HepG2 (cell line): ENCODE measurements around the gene CST3. TPM values are rescaled to one million over a fixed set of nuclear protein-coding genes. Genes with fewer than 3 reads are reported as not detected.

Experiments
- AHR ChIP-seq: IDR thresholded peaks from 2 replicates; pipeline ENCODE4 v1.6.1; 2018; ENCODE audit warnings: missing genetic modification reagents, missing compliant biosample characterization
- CBFB ChIP-seq: sonication (generic); formaldehyde crosslinking; IDR thresholded peaks from 2 replicates; pipeline ENCODE4 v1.4.0; 2020; ENCODE audit warnings: missing genetic modification reagents
- GLMP ChIP-seq: sonication (generic); formaldehyde crosslinking; IDR thresholded peaks from 2 replicates; pipeline ENCODE4 v1.9.0; 2021; ENCODE audit warnings: missing genetic modification reagents, mild to moderate bottlenecking, borderline replicate concordance
- HMG20A ChIP-seq: IDR thresholded peaks from 2 replicates; pipeline ENCODE4 v1.6.1; 2016; ENCODE audit warnings: borderline replicate concordance
- LRRFIP1 ChIP-seq: sonication (generic); formaldehyde crosslinking; conservative IDR thresholded peaks from 2 replicates; pipeline ENCODE4 v1.4.0; 2020; ENCODE audit warnings: missing genetic modification reagents
- MED8 ChIP-seq: sonication (generic); formaldehyde crosslinking; IDR thresholded peaks from 2 replicates; pipeline ENCODE4 v1.8.1; 2023; ENCODE audit warnings: mild to moderate bottlenecking, missing genetic modification reagents; ENCODE audit not compliant: insufficient replicate concordance
- RNF219 ChIP-seq: sonication (generic); formaldehyde crosslinking; IDR thresholded peaks from 2 replicates; pipeline ENCODE4 v1.5.0; 2020; ENCODE audit warnings: mild to moderate bottlenecking, missing genetic modification reagents
- SOX6 ChIP-seq, 2 experiments: fragments of 450-650 bp in 1 of 2; sonication (generic) in 1 of 2; formaldehyde crosslinking in 1 of 2; IDR thresholded peaks; 2 replicates each; pipeline versions ENCODE4 v1.4.0 to v1.6.1; 2017 to 2020; ENCODE audit warnings: antibody characterized with exemption in 1 of 2, mild to moderate bottlenecking in 1 of 2, missing genetic modification reagents in 1 of 2
- ZEB1 ChIP-seq: IDR thresholded peaks from 2 replicates; pipeline ENCODE4 v1.6.1; 2012; ENCODE audit warnings: mild to moderate bottlenecking, low read depth, inconsistent platforms; ENCODE audit not compliant: insufficient replicate concordance
- ZMAT5 ChIP-seq: sonication (generic); formaldehyde crosslinking; IDR thresholded peaks from 2 replicates; pipeline ENCODE4 v1.5.0; 2020; ENCODE audit warnings: mild to moderate bottlenecking, low read depth, missing genetic modification reagents, borderline replicate concordance
- ZNF230 ChIP-seq: sonication (generic); formaldehyde crosslinking; IDR thresholded peaks from 2 replicates; pipeline ENCODE4 v1.4.0; 2020; ENCODE audit warnings: mild to moderate bottlenecking, missing genetic modification reagents
- ZNF446 ChIP-seq: sonication (generic); formaldehyde crosslinking; IDR thresholded peaks from 2 replicates; pipeline ENCODE4 v1.5.0; 2020; ENCODE audit warnings: mild to moderate bottlenecking, missing genetic modification reagents
- ZNF878 ChIP-seq: sonication (generic); formaldehyde crosslinking; IDR thresholded peaks from 2 replicates; pipeline ENCODE4 v1.8.1; 2023; ENCODE audit warnings: mild to moderate bottlenecking, missing genetic modification reagents, moderate library complexity
- polyA plus RNA-seq, 8 experiments: library from polyadenylated mRNA; depleted of rRNA in 3 of 8; stranded (reverse) in 7 of 8; unstranded in 1 of 8; fragments of >200 nt; fragmentation: Illumina TruSeq in 4 of 8; extraction: Trizol in 4 of 8; gene quantifications; 2 replicates each; pipeline versions ENCODE4 v1.2.1 to v1.2.3, GENCODE V29; 2011 to 2016; ENCODE audit warnings: low read depth in 4 of 8, missing spikeins in 1 of 8, mixed read lengths in 1 of 8; ENCODE audit not compliant: insufficient read depth in 1 of 8
- total RNA-seq, 5 experiments: library from RNA; depleted of rRNA; stranded (reverse); fragments of >200 nt; fragmentation: Illumina TruSeq; extraction: Trizol; gene quantifications; 2 replicates each; pipeline ENCODE4 v1.2.3, GENCODE V29; 2016; ENCODE audit warnings: low read depth in 1 of 5
- TF ChIP-seq, protein P1 (sequence below): sonication (generic); formaldehyde crosslinking; IDR thresholded peaks from 2 replicates; pipeline ENCODE4 v1.4.0; 2020; ENCODE audit warnings: mild to moderate bottlenecking, missing genetic modification reagents
- TF ChIP-seq, protein P2 (sequence below): sonication (generic); formaldehyde crosslinking; IDR thresholded peaks from 2 replicates; pipeline ENCODE4 v1.5.1; 2020; ENCODE audit warnings: missing genetic modification reagents, mild to moderate bottlenecking, borderline replicate concordance

Gene CST3
- total and polyA plus RNA-seq, 2 of the 13 experiments (the other 11 are each of a cell fraction or from before 2014, with no cell fraction given), result 690 to 1,005 TPM

DNA sequence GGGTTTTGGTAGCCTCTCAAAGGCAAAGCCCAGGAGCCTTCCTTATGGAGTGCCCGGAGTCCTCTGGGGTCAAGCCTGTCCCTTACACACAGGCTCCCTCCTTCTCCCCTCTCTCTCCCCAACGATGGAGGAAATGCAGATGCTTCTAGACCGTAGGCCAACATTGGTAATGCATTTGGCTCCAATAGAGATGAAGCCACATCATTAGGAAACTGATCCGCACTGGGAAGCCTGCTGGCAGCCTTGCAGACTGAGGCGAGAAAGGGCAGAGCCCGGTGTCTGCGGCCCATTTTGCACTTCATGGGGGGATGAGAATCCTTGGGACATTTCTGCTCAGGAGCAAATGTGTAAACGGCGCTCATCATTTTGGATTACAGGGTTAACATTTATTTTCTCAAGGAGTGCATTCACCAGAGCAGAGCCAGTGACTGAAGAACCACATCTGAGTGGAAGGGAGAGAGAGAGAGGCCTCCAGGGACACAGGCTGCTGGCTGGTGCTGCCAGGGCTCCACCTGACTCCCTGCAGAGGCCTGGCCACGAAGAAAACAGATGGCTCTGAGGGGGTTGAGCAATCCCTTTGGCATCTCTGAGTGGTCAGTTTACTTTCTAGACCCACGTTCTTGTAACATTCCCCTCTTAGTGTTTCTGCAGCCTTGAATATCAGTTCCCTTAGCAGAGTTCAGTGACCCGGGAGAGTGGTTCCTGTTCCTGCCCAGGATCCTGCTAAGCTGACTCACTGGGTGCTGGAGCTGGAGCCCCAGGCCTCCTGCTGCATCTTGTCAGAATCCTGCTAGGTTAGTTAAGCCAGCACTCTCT lies 4.4 kb upstream of the CST3 start (continued):
- TF ChIP-seq ZNF230 (0 out of 2 replicates have a peak, but pooled peaks have one; percentile 21), ZNF878 (CRISPR knock-in tag) (peak; percentile 65; the same call in 1 of the 2 replicates), RNF219 (no peak), ZNF446 (CRISPR knock-in tag) (0 out of 2 replicates have a peak, but pooled peaks have one; percentile 10), LRRFIP1 (CRISPR knock-in tag) (no peak), AHR (CRISPR knock-in tag) (0 out of 2 replicates have a peak, but pooled peaks have one; percentile 6), ZMAT5 (no peak), CBFB (CRISPR knock-in tag) (no peak), ZEB1 (no peak), HMG20A (peak; percentile 41; the same call in 1 of the 2 replicates), MED8 (peak; percentile 7), SOX6 (IDR thresholded peaks at IDR 0.05) (no peak), SOX6 (CRISPR knock-in tag; IDR thresholded peaks at IDR 0.05) (peak; percentile 27; the same call in 1 of the 2 replicates), GLMP (CRISPR knock-in tag) (no peak)
- TF ChIP-seq, protein P1, sequence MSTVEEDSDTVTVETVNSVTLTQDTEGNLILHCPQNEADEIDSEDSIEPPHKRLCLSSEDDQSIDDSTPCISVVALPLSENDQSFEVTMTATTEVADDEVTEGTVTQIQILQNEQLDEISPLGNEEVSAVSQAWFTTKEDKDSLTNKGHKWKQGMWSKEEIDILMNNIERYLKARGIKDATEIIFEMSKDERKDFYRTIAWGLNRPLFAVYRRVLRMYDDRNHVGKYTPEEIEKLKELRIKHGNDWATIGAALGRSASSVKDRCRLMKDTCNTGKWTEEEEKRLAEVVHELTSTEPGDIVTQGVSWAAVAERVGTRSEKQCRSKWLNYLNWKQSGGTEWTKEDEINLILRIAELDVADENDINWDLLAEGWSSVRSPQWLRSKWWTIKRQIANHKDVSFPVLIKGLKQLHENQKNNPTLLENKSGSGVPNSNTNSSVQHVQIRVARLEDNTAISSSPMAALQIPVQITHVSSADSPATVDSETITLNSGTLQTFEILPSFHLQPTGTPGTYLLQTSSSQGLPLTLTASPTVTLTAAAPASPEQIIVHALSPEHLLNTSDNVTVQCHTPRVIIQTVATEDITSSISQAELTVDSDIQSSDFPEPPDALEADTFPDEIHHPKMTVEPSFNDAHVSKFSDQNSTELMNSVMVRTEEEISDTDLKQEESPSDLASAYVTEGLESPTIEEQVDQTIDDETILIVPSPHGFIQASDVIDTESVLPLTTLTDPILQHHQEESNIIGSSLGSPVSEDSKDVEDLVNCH, result no peak
- TF ChIP-seq, protein P2, sequence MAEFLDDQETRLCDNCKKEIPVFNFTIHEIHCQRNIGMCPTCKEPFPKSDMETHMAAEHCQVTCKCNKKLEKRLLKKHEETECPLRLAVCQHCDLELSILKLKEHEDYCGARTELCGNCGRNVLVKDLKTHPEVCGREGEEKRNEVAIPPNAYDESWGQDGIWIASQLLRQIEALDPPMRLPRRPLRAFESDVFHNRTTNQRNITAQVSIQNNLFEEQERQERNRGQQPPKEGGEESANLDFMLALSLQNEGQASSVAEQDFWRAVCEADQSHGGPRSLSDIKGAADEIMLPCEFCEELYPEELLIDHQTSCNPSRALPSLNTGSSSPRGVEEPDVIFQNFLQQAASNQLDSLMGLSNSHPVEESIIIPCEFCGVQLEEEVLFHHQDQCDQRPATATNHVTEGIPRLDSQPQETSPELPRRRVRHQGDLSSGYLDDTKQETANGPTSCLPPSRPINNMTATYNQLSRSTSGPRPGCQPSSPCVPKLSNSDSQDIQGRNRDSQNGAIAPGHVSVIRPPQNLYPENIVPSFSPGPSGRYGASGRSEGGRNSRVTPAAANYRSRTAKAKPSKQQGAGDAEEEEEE, result no peak
